SH-SY5Y (cell line): Measurements from ENCODE around the gene DNAJC21.

ENCODE experiments used
- GATA2 ChIP-seq: IDR thresholded peaks from 2 replicates; pipeline ENCODE4 v1.6.1; 2011; ENCODE audit warnings: mild to moderate bottlenecking, low read depth, low read length
- GATA3 ChIP-seq: IDR thresholded peaks from 2 replicates; pipeline ENCODE4 v1.6.1; 2011; ENCODE audit warnings: low read depth, mild to moderate bottlenecking, low read length, moderate library complexity

DNA sequence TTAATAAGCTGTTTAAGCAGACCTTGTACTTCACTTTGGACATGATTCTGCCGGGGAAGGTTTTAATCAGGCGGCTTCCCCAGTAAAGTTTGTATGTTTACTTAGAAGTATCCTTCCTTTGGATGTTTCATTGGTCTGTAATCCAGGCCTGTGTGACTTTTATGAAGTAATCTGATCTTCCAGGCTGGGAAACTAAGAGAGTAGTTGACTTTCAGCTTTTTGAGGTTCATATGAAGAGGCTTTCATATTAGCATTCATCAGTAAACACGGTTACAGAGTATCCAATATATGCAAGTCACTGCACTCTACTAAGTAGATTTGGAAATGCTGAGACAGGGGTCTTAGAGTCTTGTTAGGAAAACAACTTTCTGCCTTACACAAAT is 1.1 kb downstream of the DNAJC21 start:
- no peak for TF ChIP-seq GATA3
- no peak for TF ChIP-seq GATA2
